Left lung (tissue), 10 donors: ENCODE data around the gene RBMS3. TPM values are rescaled to one million over a fixed set of nuclear protein-coding genes. Genes with fewer than 3 reads are reported as not detected.

ENCODE experiments used
- ATAC-seq: fragments of 200-7000 bp; cut with Tn5 transposase; one replicate; pipeline ENCODE4 v1.9.1; 2020; ENCODE audit warnings: moderate library complexity
- DNase-seq, 4 donors: peaks; one replicate each; pipeline ENCODE4 v3.0.0-alpha.2; 2013 to 2020
- H3K27ac ChIP-seq, 2 donors: fragments of 200-600 bp; sonication (generic) in 1 of 2; one replicate each; pipeline versions ENCODE4 v1.5.0 to v1.8.0; 2020 to 2021
- H3K27me3 ChIP-seq, 2 donors: fragments of 200-600 bp; sonication (generic) in 1 of 2; one replicate each; pipeline versions ENCODE4 v1.5.0 to v1.8.0; 2020 to 2021
- H3K36me3 ChIP-seq, 2 donors: fragments of 200-600 bp; sonication (generic) in 1 of 2; one replicate each; pipeline versions ENCODE4 v1.5.0 to v1.8.0; 2020 to 2021
- H3K4me1 ChIP-seq, 2 donors: fragments of 200-600 bp; one replicate each; pipeline ENCODE4 v1.8.0; 2021
- H3K4me3 ChIP-seq, 2 donors: fragments of 200-600 bp; sonication (generic) in 1 of 2; one replicate each; pipeline versions ENCODE4 v1.5.0 to v1.8.0; 2020 to 2021; ENCODE audit warnings: mild to moderate bottlenecking in 1 of 2
- H3K9me3 ChIP-seq, 2 donors: fragments of 200-600 bp; sonication (generic) in 1 of 2; one replicate each; pipeline versions ENCODE4 v1.5.0 to v1.8.0; 2020 to 2021
- CTCF ChIP-seq, 2 donors: fragments of 200-600 bp; sonication (generic) in 1 of 2; IDR thresholded peaks; one replicate each; pipeline versions ENCODE4 v1.5.0 to v1.8.0; 2021; ENCODE audit warnings: antibody characterized with exemption in 2 of 2
- intact Hi-C, 2 donors: fragments of 100-400 bp; cut with DNase I; formaldehyde crosslinking; loops; one replicate each; pipeline versions ENCODE4 v1.11.2 to v1.14.2; 2022
- polyA plus RNA-seq, 6 donors: library from polyadenylated mRNA; unstranded; fragments of 120-200 nt; gene quantifications; one replicate each; pipeline ENCODE4 v1.2.1, GENCODE V29; 2013; ENCODE audit not compliant: insufficient read length in 6 of 6
- total RNA-seq, 2 donors: library from RNA; stranded (reverse); fragmentation: NEBNext Ultra II Directional; extraction: Animal tissue kit (Norgen Biotek cat#: 25700); gene quantifications; one replicate each; pipeline ENCODE4 v1.2.1, GENCODE V29; 2021
- donor health status: DM: no; HTN: yes; CAD: no.
- donor health status: DM: no; HTN: no; CAD: no.

Gene RBMS3
- total and polyA plus RNA-seq, 8 donors: 27.1 to 51.6 (median 37.6) TPM

GRCh38 chr3:29398787-29399186, 117.9 kb downstream of the RBMS3 start:
- no peak for DNase-seq
- Histone ChIP-seq H3K4me3 (no peak overlapping the region), H3K27ac (no peak overlapping the region), H3K36me3 (no peaks in the 10 kb centered on the region), H3K4me1 (no peaks in the 10 kb centered on the region), H3K27me3 (no peaks in the 10 kb centered on the region), H3K9me3 (no peaks in the 10 kb centered on the region)
- intact Hi-C loops: no loop called here
- no peak for ATAC-seq
- TF ChIP-seq CTCF (IDR thresholded peaks at IDR 0.05): no peak

- TF ChIP-seq CTCF (IDR thresholded peaks at IDR 0.05): no peak
These were observed 125.5 kb downstream of the RBMS3 start for GRCh38 chr3:29406291-29406832.

GRCh38 chr3:29408676-29409075, 127.8 kb downstream of the RBMS3 start:
- no peaks in the 10 kb centered on the region for H3K27me3 ChIP-seq
- intact Hi-C loops: no loop called here
- H3K4me1 ChIP-seq: peaks cover 0 to 6% of the 10 kb centered on the region in 2 donors
- no peaks in the 10 kb centered on the region for H3K9me3 ChIP-seq
- H3K36me3 ChIP-seq: no peaks in the 10 kb centered on the region
- DNase-seq (no peak), ATAC-seq (no peak)
- H3K27ac ChIP-seq: no peak overlapping the region
- TF ChIP-seq CTCF (IDR thresholded peaks at IDR 0.05): no peak
- no peak overlapping the region for H3K4me3 ChIP-seq

More at GRCh38 chr3:29406291-29406832, 125.5 kb downstream of the RBMS3 start:
- DNase-seq (no peak), ATAC-seq (peak; percentile 38)
- H3K4me3 ChIP-seq: no peak overlapping the region
- no peak overlapping the region for H3K27ac ChIP-seq
- H3K4me1 ChIP-seq: peaks cover 0 to 6% of the 10 kb centered on the region in 2 donors
- H3K27me3 ChIP-seq: no peaks in the 10 kb centered on the region
- intact Hi-C loops: no loop called here
- H3K9me3 ChIP-seq: no peaks in the 10 kb centered on the region
- H3K36me3 ChIP-seq: no peaks in the 10 kb centered on the region

GRCh38 chr3:29409409-29409808, 128.5 kb downstream of the RBMS3 start:
- Histone ChIP-seq H3K27me3 (no peaks in the 10 kb centered on the region), H3K4me3 (no peak overlapping the region), H3K4me1 (peaks cover 0 to 6% of the 10 kb centered on the region in 2 donors), H3K27ac (no peak overlapping the region), H3K36me3 (no peaks in the 10 kb centered on the region), H3K9me3 (no peaks in the 10 kb centered on the region)
- intact Hi-C loops: no loop called here
- no peak for DNase-seq
- TF ChIP-seq CTCF (IDR thresholded peaks at IDR 0.05): no peak
- no peak for ATAC-seq

- Histone ChIP-seq H3K27me3 (no peaks in the 10 kb centered on the region), H3K4me3 (no peak overlapping the region), H3K36me3 (no peaks in the 10 kb centered on the region), H3K27ac (no peak overlapping the region), H3K4me1 (peaks cover 0 to 6% of the 10 kb centered on the region in 2 donors), H3K9me3 (no peaks in the 10 kb centered on the region)
- DNase-seq: no peak
- ATAC-seq: no peak
- intact Hi-C loops: no loop called here
- TF ChIP-seq CTCF (IDR thresholded peaks at IDR 0.05): no peak
These were observed 129.3 kb downstream of the RBMS3 start for GRCh38 chr3:29410220-29410619.
